ENCODE data around the gene OPN5.
A peak's percentile ranks its signal among the peaks of the same experiment; 100 is the strongest.

Gene OPN5

GRCh38 chr6:47781732-47782131 lies at the start of gene OPN5:
OPN5 (plus strand) TSS chr6:47782032; CDS start chr6:47782067, 35 bp downstream.
- Histone ChIP-seq H3K9ac (ENCODE audit: low read length) (no peak within 1 kb of the TSS), H3K79me2 (ENCODE audit: low read length) (no peaks in the 10 kb centered on the region), H3K27me3 (replicated peaks; ENCODE audit: insufficient read depth, low read length) (no peaks in the 10 kb centered on the region), H3K9me3 (replicated peaks; ENCODE audit: insufficient read depth, low read length) (no peaks in the 10 kb centered on the region), H3K9me2 (replicated peaks; ENCODE audit: insufficient read depth, low read length) (no peaks in the 10 kb centered on the region), H4K20me1 (ENCODE audit: insufficient read depth, low read length) (no peaks in the 10 kb centered on the region), H3K4me1 (ENCODE audit: low read length) (no peaks in the 10 kb centered on the region), H3K4me3 (ENCODE audit: low read length) (no peak within 1 kb of the TSS), H3K4me2 (ENCODE audit: low read depth, low read length) (no peak within 1 kb of the TSS), H3K36me3 (replicated peaks; ENCODE audit: insufficient read depth, low read length) (no peaks in the 10 kb centered on the region), H3K27ac (ENCODE audit: low read length) (no peak within 1 kb of the TSS), H3F3A (ENCODE audit: insufficient read depth, low read length) (no peaks in the 10 kb centered on the region), H2AFZ (ENCODE audit: low read length) (no peak within 1 kb of the TSS)
- no peak for TF ChIP-seq EZH2phosphoT487 (IDR thresholded peaks at IDR 0.05; ENCODE audit: low read length)
- TF ChIP-seq EZH2 (optimal IDR thresholded peaks at IDR 0.05; ENCODE audit: low read depth, low read length), result no peak
- TF ChIP-seq CTCF (IDR thresholded peaks at IDR 0.05; ENCODE audit: low read length), result no peak
- no peak for DNase-seq

GRCh38 chr6:47733879-47734558 lies 47.8 kb upstream of the OPN5 start:
- DNase-seq, result peak; percentile 27
- H3K9ac ChIP-seq (ENCODE audit: low read length), result no peak overlapping the region
- H3F3A ChIP-seq (ENCODE audit: insufficient read depth, low read length), result no peaks in the 10 kb centered on the region
- no peaks in the 10 kb centered on the region for H3K79me2 ChIP-seq (ENCODE audit: low read length)
- H3K4me3 ChIP-seq (ENCODE audit: low read length), result no peak overlapping the region
- no peaks in the 10 kb centered on the region for H4K20me1 ChIP-seq (ENCODE audit: insufficient read depth, low read length)
- no peaks in the 10 kb centered on the region for H3K36me3 ChIP-seq (replicated peaks; ENCODE audit: insufficient read depth, low read length)
- H3K27me3 ChIP-seq (replicated peaks; ENCODE audit: insufficient read depth, low read length), result no peaks in the 10 kb centered on the region
- no peak overlapping the region for H3K27ac ChIP-seq (ENCODE audit: low read length)
- TF ChIP-seq EZH2phosphoT487 (IDR thresholded peaks at IDR 0.05; ENCODE audit: low read length) (no peak), CTCF (IDR thresholded peaks at IDR 0.05; ENCODE audit: low read length) (peak; percentile 39)
- no peak overlapping the region for H3K4me2 ChIP-seq (ENCODE audit: low read depth, low read length)
- H2AFZ ChIP-seq (ENCODE audit: low read length), result no peak overlapping the region
- no peaks in the 10 kb centered on the region for H3K9me3 ChIP-seq (replicated peaks; ENCODE audit: insufficient read depth, low read length)
- H3K9me2 ChIP-seq (replicated peaks; ENCODE audit: insufficient read depth, low read length), result no peaks in the 10 kb centered on the region
- no peaks in the 10 kb centered on the region for H3K4me1 ChIP-seq (ENCODE audit: low read length)

- no peaks in the 10 kb centered on the region for H3K9me3 ChIP-seq (replicated peaks; ENCODE audit: insufficient read depth, low read length)
- H3F3A ChIP-seq (ENCODE audit: insufficient read depth, low read length), result no peaks in the 10 kb centered on the region
- TF ChIP-seq EZH2 (optimal IDR thresholded peaks at IDR 0.05; ENCODE audit: low read depth, low read length), result no peak
- TF ChIP-seq CTCF (IDR thresholded peaks at IDR 0.05; ENCODE audit: low read length), result no peak
- TF ChIP-seq EZH2phosphoT487 (IDR thresholded peaks at IDR 0.05; ENCODE audit: low read length), result no peak
- H3K4me1 ChIP-seq (ENCODE audit: low read length), result no peaks in the 10 kb centered on the region
- H3K9ac ChIP-seq (ENCODE audit: low read length), result no peak overlapping the region
- no peaks in the 10 kb centered on the region for H3K9me2 ChIP-seq (replicated peaks; ENCODE audit: insufficient read depth, low read length)
- no peak overlapping the region for H3K4me2 ChIP-seq (ENCODE audit: low read depth, low read length)
- H3K4me3 ChIP-seq (ENCODE audit: low read length), result no peak overlapping the region
- no peak overlapping the region for H2AFZ ChIP-seq (ENCODE audit: low read length)
- no peaks in the 10 kb centered on the region for H3K36me3 ChIP-seq (replicated peaks; ENCODE audit: insufficient read depth, low read length)
- H3K27me3 ChIP-seq (replicated peaks; ENCODE audit: insufficient read depth, low read length), result no peaks in the 10 kb centered on the region
- no peaks in the 10 kb centered on the region for H4K20me1 ChIP-seq (ENCODE audit: insufficient read depth, low read length)
- DNase-seq, result no peak
- no peaks in the 10 kb centered on the region for H3K79me2 ChIP-seq (ENCODE audit: low read length)
- H3K27ac ChIP-seq (ENCODE audit: low read length), result no peak overlapping the region
These were observed 46.9 kb upstream of the OPN5 start for GRCh38 chr6:47734831-47735481.

All from MM.1S (cell line).